Right lobe of liver (tissue), 4 donors: ENCODE data around the gene NKD2.

ENCODE experiments used
- CTCF ChIP-seq, 4 donors: fragments of 200-600 bp in 3 of 4; fragments of 450-650 bp in 1 of 4; IDR thresholded peaks; one replicate each; pipeline versions ENCODE4 v1.5.1 to v1.8.0; 2016 to 2022; ENCODE audit warnings: antibody characterized with exemption in 4 of 4, mild to moderate bottlenecking in 2 of 4
- POLR2A ChIP-seq: fragments of 450-650 bp; IDR thresholded peaks from one replicate; pipeline ENCODE4 v1.6.1; 2017; ENCODE audit warnings: antibody characterized with exemption, mild to moderate bottlenecking
- donor health status: DM: no; HTN: no; CAD: no.
- donor health status: DM: no; HTN: no; CAD: no.
- donor health status: DM: no; HTN: yes; CAD: no.

GRCh38 chr5:987761-988160, 20.8 kb upstream of the NKD2 start:
- TF ChIP-seq CTCF (IDR thresholded peaks at IDR 0.05) (no peak), POLR2A (no peak)
